Stimulated activated CD8-positive, alpha-beta memory T cell treated with anti-CD3 and anti-CD28 coated beads, Interleukin-4, amount 100 ng/mL, for 24 hours (primary cell): ENCODE data around the gene INKA2.
"Not testable (repeated sequence)": the region's sequence is repeated elsewhere in the genome, so short reads cannot be mapped to it uniquely, and the experiment has no call there.

Experiments
- DNase-seq: peaks from one replicate; pipeline ENCODE4 v3.0.0-alpha.2; 2020; ENCODE audit warnings: low read depth

The INKA2 gene

DNA sequence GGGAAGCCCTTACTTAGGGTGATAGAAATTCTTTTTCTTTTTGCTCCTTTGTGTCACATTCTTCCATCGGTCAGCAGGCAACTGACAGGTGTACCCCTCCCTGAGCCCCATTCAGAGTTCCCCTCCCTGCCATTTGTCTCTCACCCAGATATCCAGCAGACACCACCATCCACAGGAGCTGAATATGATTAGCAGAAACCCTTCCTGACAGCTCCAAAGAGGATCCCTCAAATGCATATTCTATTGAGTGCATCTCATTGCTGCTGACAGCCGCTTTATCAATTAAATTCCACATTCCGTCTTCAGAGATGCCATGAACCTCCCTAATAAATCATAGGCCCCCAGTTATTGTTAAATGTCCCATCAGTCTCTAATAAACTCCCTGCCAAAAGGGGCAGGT is 10.4 kb upstream of the INKA2 start:
- DNase-seq = no peak

DNA sequence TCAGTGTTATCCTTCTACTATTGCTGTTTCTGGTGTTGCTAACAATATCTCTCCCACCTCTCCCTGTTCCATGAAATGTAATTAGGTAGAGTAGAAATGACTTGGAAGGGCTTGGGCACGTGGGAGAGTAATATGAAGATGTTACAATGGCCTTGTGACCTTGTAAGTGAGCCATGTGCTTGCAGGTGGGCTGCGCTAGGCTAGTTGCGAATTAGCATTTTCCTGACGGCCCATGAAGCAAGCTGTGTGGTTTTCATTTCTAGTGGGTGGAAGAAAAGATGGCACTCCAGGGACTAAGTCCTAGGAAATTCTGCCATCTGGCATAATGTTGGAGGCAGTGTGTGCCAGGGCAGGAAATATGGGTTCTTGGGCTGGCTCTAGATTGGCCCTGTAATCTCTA is 8.8 kb upstream of the INKA2 start:
- DNase-seq = no peak

DNA sequence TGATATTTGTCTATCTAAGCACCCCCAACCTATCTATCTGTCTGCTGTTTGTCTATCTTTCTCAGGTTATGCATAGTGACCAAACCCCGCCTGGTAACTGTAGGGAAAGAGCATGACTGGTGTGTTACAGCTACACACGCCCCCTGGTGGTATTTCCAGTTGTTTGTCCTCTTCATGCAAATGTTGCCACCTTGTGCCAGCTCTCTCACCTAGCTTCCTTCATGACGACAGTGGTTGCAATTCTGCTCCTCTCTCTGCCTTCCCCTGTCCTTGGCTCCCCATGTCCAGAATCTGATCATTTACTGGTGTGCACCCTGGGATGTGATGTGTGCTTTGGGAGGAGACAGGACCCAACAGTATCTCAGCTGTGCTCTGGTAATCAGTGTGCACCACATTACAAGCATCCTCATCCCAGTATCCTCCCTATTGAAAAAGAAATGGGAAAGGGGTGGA is 8.1 kb upstream of the INKA2 start:
- peak; percentile 44 for DNase-seq

DNA sequence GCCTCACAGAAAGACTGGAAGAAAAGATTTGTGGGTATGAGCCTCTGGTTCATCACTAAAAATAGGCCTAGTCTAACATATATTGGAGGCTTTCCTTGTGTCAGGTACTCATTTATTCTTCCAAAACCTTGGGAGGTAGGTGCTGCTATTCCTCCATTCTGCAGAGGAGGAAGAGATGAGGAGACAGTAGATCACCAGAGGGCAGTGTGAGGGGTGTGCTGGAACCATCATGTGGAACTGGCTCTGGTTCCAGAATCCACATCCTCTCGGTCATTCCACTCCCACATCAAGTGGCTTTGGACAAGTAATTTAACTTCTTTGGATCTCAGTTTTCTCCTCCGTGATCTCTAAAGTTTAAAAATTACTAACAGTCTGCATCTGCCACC is 7.4 kb upstream of the INKA2 start:
- DNase-seq = no peak

DNA sequence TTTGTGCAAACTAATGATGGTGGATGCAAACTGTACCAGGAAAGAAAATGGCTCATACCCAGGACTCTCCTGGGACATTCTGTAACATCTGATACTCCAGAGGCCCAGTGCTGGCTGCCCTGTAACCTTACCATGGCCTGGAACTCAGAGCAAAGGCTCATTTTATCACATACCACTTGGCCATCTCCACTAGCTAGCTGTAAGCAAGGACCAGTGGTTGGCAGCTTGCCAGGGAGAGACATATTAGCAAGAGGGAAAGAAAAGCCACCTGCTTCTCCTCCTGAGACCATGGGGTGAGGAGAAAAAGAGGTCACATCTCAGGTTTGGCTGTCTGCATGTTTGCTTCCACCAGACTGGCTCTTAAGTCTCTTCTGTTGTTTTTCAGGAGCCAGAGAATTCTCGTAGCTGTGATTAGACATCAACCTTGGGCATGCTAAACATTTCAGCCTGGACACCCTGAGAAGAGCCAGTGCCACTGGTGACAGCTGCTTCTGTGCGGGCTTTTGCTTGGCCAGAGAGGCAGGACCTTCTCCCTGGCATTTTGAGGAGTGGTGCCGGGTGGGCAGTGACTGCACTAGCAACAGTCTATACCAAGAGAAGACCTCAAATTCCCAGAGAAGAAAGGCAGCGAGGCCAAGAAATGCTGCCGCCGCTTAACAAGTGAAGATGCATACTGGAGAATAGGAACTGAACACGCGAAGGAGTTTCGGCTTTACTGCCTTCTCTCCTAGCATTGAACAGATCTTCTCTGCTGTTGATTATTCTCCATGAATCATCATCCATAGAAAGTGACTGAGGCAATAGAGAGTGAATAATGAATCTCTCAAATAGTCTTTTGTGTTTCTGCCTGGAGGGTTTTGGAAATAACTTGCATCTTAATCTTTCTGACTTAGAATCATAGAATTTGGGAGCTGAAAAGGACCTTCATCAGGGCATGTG is 6.7 kb upstream of the INKA2 start:
- no peak for DNase-seq

DNA sequence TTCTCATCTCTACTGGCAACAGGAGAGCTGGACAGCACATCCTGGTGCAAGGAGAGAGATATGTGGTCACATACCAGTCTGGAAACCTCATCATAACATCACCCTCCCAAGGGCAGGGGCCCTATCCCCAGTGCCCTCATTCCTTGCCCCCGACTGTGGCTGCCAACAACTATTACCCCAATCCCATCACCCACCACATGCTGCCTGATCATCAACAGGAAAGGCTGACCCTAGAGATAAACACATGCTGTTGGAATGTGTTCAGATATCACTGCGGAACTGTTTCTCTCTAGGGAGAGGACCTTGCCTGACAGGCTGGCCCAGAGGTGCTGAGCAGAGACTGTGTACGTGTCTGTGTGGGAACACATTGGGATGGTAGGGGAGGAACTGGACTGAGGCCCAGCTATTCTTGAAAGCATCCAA is 4.5 kb upstream of the INKA2 start:
- no peak for DNase-seq

DNA sequence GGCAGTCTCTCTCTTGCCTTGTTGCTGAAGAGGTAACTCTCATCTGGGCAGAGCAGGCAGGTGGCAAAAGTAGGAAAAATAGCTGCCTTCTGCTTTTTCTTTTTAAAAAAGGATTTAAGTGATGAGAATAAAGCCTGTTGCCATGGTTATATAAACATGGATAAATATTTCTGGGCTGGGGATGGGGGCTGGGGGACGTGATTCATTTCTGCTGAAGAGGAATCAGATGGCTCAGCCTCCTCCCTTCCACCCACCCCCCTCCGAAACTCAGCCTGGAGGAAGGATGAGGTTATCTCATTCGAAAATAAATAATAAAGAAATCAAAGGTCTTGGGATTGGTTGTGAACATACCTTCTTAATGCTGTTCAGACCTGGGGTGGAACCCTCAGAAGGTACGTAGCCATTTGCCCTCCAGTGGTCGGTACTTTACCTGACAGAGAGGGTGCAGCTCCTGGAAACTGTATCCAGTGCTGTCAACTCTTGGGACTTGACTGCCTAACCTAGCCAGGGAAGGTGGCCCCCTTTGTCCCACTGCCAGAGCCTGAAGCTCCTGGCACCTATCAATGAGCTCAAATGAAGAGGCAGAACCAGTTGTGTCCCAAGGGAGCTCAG is 3.8 kb upstream of the INKA2 start:
- DNase-seq = no peak

DNA sequence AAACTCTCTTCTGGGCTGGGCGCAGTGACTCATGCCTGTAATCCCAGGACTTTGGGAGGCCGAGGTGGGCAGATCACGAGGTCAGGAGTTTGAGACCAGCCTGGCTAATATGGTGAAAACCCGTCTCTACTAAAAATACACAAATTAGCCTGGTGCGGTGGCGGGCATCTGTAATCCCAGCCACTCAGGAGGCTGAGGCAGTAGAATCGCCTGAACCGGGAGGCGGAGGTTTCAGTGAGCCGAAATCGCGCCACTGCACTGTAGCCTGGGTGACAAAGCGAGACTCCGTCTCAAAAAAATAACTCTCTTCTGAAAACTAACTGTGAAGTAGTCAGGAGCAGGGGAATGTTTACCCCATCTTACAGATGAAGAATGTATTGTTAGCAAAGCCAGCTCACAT is 3.1 kb upstream of the INKA2 start:
- not testable (repeated sequence) for DNase-seq

DNA sequence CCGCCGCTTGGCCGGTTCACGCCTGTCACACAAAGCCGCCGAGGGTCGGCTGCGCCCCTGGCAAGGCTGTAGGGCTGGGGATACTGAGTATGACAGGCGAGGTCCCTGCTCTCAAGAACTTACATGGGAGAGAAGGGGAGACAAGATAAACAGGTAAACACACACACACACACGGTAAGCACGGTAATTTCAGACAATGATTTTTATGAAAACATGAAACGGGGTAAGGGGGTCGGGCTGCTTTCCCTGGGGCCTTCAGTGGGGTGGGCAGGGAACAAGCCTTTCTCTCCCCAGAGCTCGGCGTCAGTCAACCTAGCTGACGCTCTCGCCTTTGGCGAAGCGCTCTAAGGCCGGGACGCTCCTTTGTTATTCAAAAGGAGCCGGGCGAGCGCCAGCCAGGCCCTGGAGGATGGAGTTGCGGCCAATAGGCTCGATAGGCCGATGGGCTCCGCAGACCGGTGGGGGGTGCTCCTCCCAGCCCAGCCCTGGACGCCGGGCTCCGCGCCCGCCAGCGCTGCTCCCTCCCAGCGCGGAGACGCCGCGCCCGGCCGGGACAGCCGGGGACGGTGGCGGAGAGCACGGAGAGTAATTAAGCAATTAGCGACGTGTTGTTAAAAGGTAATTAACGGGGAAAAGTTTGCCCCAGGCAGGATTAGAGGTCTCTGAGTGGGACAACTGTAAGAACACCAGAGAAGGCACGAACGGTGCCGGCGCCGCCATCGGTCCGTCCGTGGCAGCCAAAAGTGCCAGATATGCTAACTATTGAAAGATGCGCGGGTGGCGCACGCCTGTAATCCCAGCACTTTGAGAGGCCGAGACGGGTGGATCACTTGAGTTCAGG is 950 bp upstream of the INKA2 start:
- DNase-seq = no peak

DNA sequence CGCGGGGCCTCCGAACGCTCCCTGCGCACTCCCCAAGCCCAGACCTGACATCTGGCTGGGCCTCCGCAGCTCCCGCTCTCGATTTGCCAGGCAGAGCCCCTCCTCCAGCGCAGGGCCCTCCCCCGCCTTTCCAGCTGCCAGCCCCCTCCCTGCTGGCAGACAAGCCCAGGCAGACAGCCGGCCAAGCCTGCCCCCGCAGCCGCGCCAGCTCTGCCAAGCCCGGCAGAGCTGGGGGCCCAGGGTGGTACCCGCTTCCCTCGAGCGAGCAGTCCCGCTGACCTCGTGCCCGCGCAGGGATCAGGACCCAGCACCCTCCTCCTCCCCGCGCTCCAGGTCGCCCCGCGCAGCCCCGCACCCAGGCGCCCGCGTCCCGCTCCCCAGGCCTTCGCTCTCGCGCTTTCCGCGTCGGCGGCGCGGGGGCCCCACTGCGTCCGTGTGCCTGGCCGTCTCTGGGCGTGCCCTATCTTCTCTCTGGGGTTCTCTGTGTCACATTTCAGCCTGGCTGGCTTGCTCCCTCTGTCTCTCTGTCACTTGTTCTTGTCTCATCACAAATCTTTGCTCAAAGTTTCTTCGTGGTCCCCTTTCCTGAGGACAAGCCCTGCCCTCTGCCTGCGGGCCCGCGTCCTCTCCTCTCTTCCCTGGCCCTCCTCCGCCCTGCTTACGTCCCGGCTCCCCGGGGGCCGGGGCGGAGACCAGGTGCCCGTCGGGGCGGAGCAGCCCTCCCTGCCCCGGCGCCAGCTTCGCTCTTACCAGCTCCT is 580 bp downstream of the INKA2 start:
- peak; percentile 33 for DNase-seq

DNA sequence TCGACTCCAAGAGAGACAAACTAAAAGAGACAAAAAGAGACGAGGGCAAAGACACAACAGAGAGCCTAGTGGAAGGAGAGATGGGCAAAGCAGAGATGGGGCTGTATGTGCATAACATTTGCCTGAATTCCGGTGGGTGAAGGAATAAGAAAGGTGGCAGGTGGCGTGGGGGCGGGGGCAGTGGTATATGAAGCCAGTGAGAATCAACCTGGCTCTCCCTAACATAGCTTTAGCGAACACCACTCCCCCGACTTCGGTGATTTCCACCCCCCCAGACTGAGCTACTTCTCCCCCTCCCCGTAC is 1.1 kb downstream of the INKA2 start:
- no peak for DNase-seq

DNA sequence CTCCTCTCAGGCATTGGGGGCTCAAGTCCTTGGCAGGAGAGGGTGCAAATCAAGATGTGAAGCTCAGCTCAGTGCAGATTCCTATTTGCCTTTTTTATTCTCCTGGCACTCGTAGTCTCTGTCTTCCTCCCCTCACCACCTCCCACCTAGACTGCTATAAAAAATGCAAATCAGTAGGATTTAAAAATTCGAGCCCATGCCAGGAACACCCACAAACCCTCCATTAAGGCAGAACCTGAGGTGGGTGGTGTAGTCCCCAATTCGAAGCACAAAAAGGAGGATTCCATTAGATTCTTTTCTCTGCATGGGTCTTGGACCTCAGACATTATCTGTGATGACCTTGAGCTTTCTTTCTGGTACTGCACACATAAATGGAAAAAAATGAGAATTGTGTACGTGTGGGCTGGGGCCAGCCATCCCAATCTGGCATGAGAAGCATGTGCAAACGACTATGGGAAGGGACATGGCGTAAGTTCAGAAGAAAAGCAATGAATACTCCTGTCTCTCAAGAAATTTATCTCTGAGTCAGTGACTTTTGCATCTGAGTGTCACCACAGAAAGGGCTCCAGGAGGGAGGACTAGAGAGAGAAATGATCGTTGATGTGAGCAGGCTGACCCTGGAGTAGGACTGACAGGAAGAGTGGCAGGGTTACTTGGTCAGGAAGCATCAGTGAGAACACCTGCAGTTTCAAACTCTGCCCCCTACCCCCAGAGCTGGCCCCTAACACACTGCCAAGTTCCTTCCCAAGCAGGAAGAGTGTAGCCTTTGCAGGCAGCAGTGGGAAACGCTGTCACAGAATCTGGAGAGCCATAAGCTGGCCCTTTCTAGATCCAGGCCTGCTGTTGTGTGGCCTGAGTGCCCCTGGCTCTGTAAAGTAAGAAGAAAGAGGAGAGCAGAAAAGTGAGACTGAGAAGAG is 1.7 kb downstream of the INKA2 start:
- DNase-seq = no peak

DNA sequence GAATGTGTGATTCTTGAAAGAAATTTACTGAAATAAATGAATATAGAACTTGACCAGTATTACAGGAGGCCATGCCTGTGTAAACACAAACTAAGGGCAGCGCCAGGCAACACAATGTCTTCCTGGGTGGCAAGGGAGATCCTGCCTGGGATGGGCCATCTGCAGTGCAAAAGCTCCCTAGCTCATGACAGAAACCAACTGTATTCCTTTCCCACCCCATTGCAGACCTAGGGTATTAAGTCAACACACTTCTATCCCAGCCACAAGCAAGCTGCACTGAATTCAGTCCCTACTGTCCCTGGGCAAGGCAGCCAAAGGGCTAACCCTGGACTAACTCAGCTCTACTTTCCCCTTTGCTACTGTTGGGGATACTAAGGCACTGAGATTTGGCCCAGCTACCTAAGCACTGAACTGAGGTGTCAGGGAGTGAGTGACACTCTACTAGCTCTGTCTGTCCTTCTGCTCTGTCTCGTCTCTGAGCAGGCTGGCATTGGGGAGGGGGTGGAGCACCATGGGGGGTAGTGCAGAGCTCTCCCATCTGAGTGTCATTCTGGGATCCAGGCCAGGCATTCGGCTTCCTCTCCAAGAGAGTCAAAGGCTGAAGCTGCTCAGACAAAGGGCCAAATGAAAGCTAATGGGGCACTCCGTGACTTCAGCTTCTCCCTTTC is 2.5 kb downstream of the INKA2 start:
- DNase-seq = no peak

DNA sequence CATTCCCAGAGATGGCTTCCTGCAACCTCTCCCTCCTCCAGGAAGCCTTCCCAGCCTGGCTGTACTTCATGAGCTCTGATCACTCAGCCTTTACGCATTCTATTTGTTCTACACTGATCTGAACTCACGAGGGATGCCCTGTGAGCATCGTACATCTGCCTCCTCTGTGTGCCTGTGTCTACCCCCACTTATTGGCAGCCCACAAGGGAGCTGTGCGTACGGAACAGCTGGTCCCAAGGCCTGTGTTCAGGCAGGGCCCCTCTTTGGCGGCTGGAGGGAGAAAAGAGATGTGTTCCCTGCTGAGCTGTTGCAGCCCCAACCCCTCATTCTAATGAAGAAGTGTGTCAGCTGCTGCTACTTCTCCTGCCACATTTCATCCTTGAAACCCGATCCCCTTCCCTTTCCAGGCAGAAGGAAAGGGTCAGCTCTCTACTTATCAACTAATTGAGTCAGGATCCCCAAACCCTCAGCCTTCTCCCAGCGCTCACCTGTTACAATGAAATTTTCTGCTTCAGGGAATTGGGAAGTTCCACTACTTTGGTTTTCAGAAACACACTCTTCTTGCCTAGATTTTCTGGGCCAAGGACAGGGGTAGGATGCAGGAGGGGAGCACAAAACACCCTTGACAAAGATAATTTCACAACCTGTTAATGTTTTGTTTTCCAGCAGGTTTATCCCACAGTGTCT is 3.2 kb downstream of the INKA2 start:
- DNase-seq = no peak

DNA sequence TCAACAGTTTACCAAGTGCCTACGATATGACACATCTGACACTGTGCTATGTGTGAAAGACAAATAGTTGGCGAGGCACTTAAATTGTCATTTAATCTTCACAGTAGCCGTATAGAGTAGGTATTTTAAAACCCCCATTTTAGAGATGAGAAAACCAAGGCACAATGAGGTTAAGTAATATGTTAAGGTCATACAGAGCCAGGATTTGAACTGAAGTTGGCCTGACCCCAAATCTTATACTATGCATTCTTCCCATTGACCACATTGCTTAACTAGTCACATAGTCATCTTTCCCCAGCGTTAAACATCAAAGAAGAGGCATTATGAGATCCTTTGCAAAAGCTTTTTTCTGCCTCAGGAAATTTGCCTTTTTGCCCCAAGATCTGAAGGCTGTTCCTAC is 3.9 kb downstream of the INKA2 start:
- DNase-seq = no peak

DNA sequence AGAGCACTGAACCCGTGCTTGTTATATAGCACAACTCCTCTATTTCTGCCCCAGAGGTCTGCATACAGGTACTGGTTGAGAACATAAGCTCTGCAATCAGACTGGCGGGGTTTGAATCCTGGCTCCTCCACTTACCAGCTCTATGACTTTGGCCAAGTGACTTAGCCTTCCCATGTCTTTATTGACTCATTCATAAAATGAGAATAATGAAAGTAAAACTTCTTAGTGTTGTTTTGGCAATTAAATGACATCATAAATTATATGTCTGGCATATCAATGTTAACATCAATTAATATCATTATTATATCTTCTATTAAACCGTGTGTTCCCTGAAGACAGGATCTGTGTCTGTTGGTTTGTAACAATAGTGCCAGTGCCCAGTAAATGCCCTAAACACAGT is 4.3 kb downstream of the INKA2 start:
- DNase-seq = no peak

DNA sequence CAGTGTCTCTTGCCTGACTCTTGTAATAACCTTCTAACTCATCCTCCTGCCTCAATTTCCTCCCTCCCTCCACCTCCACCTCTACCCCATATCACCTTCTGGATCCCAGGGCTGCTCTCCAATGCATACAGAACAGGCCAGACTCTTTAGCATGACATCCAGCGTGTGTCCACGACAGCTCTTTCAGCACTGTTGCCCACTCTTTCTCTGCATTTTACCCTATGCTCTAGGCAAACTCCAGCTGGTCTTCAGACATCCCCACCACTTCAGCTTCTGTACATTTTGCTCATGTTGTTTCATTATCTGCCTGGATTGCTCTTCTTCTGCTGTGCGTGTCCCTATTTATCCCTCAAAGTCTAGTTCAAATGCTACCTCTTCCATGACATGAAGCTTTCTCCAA is 4.8 kb downstream of the INKA2 start:
- DNase-seq = no peak

DNA sequence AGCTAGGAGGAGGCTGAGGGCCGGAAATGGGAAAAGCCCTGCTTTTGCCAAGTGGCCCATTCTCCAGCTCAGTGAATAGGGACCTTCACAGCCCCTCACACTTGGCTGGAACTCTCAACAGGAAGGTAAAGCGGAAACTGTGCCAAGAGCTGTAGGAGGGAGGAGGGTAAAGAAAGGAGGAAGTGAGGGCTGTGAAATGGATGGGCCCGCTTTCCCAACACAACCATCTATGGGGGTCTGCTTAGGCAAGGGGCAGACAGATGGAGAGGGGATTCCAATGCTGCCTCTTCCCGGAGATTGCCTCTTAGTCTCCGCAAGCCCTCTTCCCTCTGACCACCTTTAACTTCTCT is 5.2 kb downstream of the INKA2 start:
- no peak for DNase-seq

DNA sequence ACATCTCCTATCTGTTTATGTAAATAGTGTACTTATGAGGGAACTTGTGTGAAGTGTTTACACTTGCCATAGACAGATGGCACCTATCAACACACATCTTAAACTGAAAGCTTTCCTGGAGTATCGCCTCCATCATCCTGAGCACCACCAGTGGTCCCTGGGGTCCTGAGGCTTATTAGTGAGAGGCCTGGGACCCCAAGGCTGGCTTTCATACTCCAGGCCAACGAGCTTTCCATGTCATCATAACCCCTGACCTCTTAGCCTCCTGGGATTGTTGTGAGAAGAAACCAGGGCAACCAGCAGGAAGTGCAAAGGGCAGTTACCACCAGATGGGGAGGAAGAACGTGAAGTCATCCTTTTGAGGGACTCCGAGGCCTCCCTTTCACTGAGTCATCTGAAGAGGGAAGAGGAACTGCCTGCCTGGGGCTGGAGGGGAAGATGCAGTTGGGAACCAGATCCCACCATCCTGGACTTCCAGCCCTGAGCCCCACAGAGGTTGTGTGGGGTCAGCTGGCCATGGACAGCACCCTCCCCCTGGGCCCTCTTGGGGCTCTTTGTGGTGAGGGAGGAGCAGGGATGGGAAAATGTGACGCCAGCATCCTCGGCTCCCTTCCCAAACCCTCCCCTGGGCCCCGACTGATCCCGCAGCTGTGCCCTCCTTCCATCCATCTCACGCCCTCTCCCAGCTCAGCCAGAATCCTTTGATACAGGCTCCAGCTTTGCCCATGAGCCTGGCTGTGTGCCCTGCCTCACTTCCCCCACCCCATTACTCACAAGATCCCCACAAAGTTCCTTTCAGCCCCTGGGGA is 5.8 kb downstream of the INKA2 start:
- no peak for DNase-seq
